CD4-positive, alpha-beta T cell treated with Interleukin-1 beta for 1 hour (primary cell): Measurements from ENCODE around the gene LRIT3.
"Not testable (repeated sequence)": the region's sequence is repeated elsewhere in the genome, so short reads cannot be mapped to it uniquely, and the experiment has no call there.

Source experiments
- DNase-seq, 2 donors: peaks; one replicate each; pipeline ENCODE4 v3.0.0-alpha.2; 2020 to 2022

Gene LRIT3

GRCh38 chr4:109850601-109851000 is 2.7 kb downstream of the LRIT3 start:
- DNase-seq = no peak

GRCh38 chr4:109859426-109860300 is 11.8 kb downstream of the LRIT3 start:
- not testable (repeated sequence) for DNase-seq

- no peak for DNase-seq
Observed at GRCh38 chr4:109861271-109861670, 13.4 kb downstream of the LRIT3 start.

- no peak for DNase-seq
Observed at GRCh38 chr4:109861916-109862511, 14.1 kb downstream of the LRIT3 start.

- DNase-seq = no peak
Observed at GRCh38 chr4:109864134-109864533, 16.2 kb downstream of the LRIT3 start.

- DNase-seq = no peak
Observed at GRCh38 chr4:109870061-109870460, 22.2 kb downstream of the LRIT3 start.

- DNase-seq = no peak
Observed at GRCh38 chr4:109872065-109872464, 24.2 kb downstream of the LRIT3 start.

GRCh38 chr4:109872950-109873656 is 25.2 kb downstream of the LRIT3 start:
- DNase-seq = no peak

GRCh38 chr4:109873791-109874514 is 26.0 kb downstream of the LRIT3 start:
- no peak for DNase-seq

- no peak for DNase-seq
Observed at GRCh38 chr4:109875106-109875505, 27.2 kb downstream of the LRIT3 start.

- not testable (repeated sequence) for DNase-seq
Observed at GRCh38 chr4:109875553-109875952, 27.6 kb downstream of the LRIT3 start.

- no peak for DNase-seq
Observed at GRCh38 chr4:109876634-109877265, 28.8 kb downstream of the LRIT3 start.

- DNase-seq = no peak
Observed at GRCh38 chr4:109877400-109877799, 29.5 kb downstream of the LRIT3 start.

- DNase-seq = no peak
Observed at GRCh38 chr4:109878355-109878754, 30.4 kb downstream of the LRIT3 start.

GRCh38 chr4:109879081-109879480 is 31.2 kb downstream of the LRIT3 start:
- DNase-seq = no peak

- DNase-seq = no peak
Observed at GRCh38 chr4:109879636-109880314, 31.9 kb downstream of the LRIT3 start.

GRCh38 chr4:109886303-109886702 is 38.4 kb downstream of the LRIT3 start:
- DNase-seq = no peak

- no peak for DNase-seq
Observed at GRCh38 chr4:109887071-109887470, 39.2 kb downstream of the LRIT3 start.

GRCh38 chr4:109890076-109890475 is 42.2 kb downstream of the LRIT3 start:
- no peak for DNase-seq

GRCh38 chr4:109902559-109903251 is 54.8 kb downstream of the LRIT3 start:
- DNase-seq = no peak

- no peak for DNase-seq
Observed at GRCh38 chr4:109908731-109909130, 60.8 kb downstream of the LRIT3 start.
